ENCODE measurements around the gene TBC1D19. TPM values are rescaled to one million over a fixed set of nuclear protein-coding genes. Genes with fewer than 3 reads are reported as not detected.
"Not testable (repeated sequence)": the region's sequence is repeated elsewhere in the genome, so short reads cannot be mapped to it uniquely, and the experiment has no call there.

Gene TBC1D19
- total RNA-seq, 4 donors from 2014 or later, result 19.8 to 23.4 (median 20.7) TPM

DNA sequence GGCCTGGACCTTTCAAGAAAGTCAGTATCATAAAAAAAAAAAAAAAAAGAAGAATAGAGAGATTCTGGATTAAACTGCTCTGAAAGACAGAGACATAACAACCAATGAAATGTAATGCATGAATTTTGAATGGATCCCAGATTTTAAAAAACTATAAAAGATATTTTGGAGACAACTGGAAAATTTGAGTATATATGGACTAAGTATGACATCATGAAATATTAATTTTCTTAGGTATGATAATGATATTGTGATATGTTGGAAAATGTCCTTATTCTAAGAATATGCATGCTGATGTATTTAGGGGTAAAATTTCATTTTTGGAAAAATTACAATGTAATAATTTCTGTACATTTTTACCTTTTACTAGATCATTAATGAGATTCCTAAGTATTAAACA lies 52.6 kb downstream of the TBC1D19 start:
- no peak for DNase-seq (ENCODE audit: low spot score in 2 of 2)
- H3K4me3 ChIP-seq, result no peak overlapping the region
- no peak overlapping the region for H3K27ac ChIP-seq
- no peaks in the 10 kb centered on the region for H3K27me3 ChIP-seq
- H3K4me1 ChIP-seq, result no peaks in the 10 kb centered on the region
- H3K9me3 ChIP-seq, result no peaks in the 10 kb centered on the region
- H3K36me3 ChIP-seq, result peaks cover 0 to 64% (median 2%) of the 10 kb centered on the region in 3 donors
- TF ChIP-seq POLR2A (IDR thresholded peaks at IDR 0.05) (no peak), EP300 (IDR thresholded peaks at IDR 0.05) (no peak)
- TF ChIP-seq, protein P1, sequence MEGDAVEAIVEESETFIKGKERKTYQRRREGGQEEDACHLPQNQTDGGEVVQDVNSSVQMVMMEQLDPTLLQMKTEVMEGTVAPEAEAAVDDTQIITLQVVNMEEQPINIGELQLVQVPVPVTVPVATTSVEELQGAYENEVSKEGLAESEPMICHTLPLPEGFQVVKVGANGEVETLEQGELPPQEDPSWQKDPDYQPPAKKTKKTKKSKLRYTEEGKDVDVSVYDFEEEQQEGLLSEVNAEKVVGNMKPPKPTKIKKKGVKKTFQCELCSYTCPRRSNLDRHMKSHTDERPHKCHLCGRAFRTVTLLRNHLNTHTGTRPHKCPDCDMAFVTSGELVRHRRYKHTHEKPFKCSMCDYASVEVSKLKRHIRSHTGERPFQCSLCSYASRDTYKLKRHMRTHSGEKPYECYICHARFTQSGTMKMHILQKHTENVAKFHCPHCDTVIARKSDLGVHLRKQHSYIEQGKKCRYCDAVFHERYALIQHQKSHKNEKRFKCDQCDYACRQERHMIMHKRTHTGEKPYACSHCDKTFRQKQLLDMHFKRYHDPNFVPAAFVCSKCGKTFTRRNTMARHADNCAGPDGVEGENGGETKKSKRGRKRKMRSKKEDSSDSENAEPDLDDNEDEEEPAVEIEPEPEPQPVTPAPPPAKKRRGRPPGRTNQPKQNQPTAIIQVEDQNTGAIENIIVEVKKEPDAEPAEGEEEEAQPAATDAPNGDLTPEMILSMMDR (IDR thresholded peaks at IDR 0.05), result no peak

DNA sequence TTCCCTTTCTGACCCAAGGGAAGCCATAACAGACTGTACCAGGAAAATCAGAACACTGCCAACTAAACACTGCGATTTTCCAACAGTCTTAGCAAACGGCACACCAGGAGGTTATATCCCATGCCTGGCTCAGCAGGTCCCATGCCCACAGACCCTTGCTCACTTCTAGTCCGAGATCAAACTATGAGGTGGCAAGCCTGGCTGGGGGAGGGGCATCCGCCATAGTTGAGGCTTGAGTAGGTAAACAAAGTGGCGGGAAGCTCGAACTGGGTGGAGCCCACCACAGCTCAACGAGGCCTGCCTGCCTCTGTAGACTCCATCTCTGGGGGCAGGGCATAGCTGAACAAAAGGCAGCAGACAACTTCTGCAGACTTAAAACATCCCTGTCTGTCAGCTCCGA lies 56.8 kb downstream of the TBC1D19 start:
- H3K4me3 ChIP-seq; H3K27me3 ChIP-seq; H3K4me1 ChIP-seq; H3K9me3 ChIP-seq; H3K27ac ChIP-seq; DNase-seq (ENCODE audit: low spot score in 2 of 2): not testable (repeated sequence)
- peaks cover 0 to 45% (median 2%) of the 10 kb centered on the region in 3 donors for H3K36me3 ChIP-seq
- 97 to 99% methylated on average over 8 of the region's 8 CpGs for WGBS, 2 donors

DNA sequence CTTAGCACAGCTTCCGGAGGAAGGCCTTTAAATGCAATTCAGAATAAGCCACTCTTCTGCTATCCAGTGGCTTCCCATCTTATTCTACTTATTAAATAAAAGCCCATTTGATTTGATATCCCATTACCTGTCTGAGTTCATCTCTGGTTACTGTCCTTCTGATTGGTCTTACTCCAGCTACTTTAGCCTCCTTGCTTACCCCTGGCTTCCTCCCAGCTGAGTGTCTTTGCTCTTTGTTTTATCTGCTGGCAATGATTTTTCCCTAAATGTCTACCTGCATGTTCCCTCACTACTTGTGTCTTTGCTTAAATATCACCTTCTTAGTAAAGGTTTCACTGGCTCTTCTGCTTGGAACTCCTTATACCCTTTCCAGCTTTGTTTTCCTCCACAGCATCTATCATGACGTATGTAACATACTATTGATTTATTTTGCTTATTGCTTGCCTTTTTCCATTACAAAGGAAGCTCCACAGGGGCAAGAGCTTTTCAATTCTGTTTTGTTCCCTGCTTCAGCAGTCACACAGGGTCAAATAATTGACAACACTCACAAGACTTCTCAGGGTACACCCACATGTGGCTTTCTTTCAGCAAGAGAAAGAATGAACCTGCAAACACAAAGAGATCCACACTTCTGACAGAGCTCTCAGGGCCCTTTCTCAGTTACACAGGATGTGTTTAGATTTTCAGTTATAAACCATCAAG lies 63.8 kb downstream of the TBC1D19 start:
- WGBS, 2 donors, result 84 to 90% methylated on average over 2 of the region's 2 CpGs

DNA sequence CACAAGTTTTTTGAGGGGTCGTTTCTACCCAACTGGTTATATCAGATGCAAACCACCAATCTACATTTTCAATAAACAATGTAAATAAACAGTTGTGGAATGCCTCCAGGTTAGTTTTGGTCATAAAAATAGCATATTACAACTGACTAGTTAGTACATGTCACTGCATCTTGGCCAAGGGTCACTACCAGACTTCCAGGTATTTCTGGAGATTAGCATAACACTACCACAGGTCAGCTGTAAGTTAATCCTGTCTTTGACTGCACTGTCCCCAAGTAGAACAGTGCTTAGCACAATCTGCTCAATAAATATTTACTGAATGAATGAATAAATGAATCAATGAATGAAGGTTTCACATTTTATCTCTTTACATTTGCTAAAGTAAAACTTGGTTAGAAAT lies 64.4 kb downstream of the TBC1D19 start:
- 70 to 81% methylated on average over 1 of the region's 1 CpG for WGBS, 2 donors
- TF ChIP-seq EP300 (IDR thresholded peaks at IDR 0.05) (no peak), POLR2A (IDR thresholded peaks at IDR 0.05) (no peak)
- TF ChIP-seq, protein P1 (IDR thresholded peaks at IDR 0.05), result no peak

More for the DNA sequence above, 63.8 kb downstream of the TBC1D19 start:
- TF ChIP-seq, protein P1 (IDR thresholded peaks at IDR 0.05), result no peak
- TF ChIP-seq POLR2A (IDR thresholded peaks at IDR 0.05) (no peak), EP300 (IDR thresholded peaks at IDR 0.05) (no peak)
- peaks cover 0 to 8% (median 0%) of the 10 kb centered on the region in 4 donors for H3K9me3 ChIP-seq
- H3K27ac ChIP-seq, result no peak overlapping the region
- H3K36me3 ChIP-seq, result peaks cover 0 to 18% (median 0%) of the 10 kb centered on the region in 3 donors
- no peak for DNase-seq (ENCODE audit: low spot score in 2 of 2)
- no peaks in the 10 kb centered on the region for H3K27me3 ChIP-seq
- no peaks in the 10 kb centered on the region for H3K4me1 ChIP-seq
- no peak overlapping the region for H3K4me3 ChIP-seq

DNA sequence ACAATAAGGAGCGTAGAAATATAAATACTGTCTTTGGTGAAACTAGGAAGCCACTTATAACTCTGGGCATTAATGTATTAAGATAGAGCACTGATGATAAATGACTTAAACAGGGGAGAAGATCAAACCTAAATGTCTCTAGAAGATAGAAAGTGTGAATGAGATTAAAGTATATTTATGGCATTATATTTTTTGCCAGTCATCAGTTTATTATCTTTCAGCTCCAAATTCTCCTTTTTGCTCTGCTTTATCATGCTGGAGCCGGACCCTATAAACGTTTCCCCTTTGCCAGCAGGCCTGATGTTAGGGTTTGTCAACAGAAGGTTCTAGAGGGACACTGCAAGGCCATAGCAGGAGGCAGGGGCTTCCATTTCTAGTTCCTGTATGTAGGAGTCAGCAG lies 76.4 kb downstream of the TBC1D19 start:
- TF ChIP-seq POLR2A (IDR thresholded peaks at IDR 0.05) (no peak), EP300 (IDR thresholded peaks at IDR 0.05) (no peak)
- TF ChIP-seq, protein P1 (IDR thresholded peaks at IDR 0.05), result no peak
- DNase-seq (ENCODE audit: low spot score in 2 of 2), result no peak
- peaks cover 0 to 21% (median 0%) of the 10 kb centered on the region in 4 donors for H3K9me3 ChIP-seq
- no peak overlapping the region for H3K27ac ChIP-seq
- H3K27me3 ChIP-seq, result no peaks in the 10 kb centered on the region
- H3K4me1 ChIP-seq, result no peaks in the 10 kb centered on the region
- H3K36me3 ChIP-seq, result peaks cover 0 to 56% (median 0%) of the 10 kb centered on the region in 3 donors
- no peak overlapping the region for H3K4me3 ChIP-seq
- 93 to 94% methylated on average over 3 of the region's 3 CpGs for WGBS, 2 donors

More for the DNA sequence above, 64.4 kb downstream of the TBC1D19 start:
- DNase-seq (ENCODE audit: low spot score in 2 of 2), result no peak
- no peak overlapping the region for H3K4me3 ChIP-seq
- H3K27me3 ChIP-seq, result no peaks in the 10 kb centered on the region
- no peak overlapping the region for H3K27ac ChIP-seq
- no peaks in the 10 kb centered on the region for H3K4me1 ChIP-seq
- H3K9me3 ChIP-seq, result peaks cover 0 to 13% (median 1%) of the 10 kb centered on the region in 4 donors
- peaks cover 0 to 22% (median 0%) of the 10 kb centered on the region in 3 donors for H3K36me3 ChIP-seq

Data from tibial nerve (tissue), 4 donors.